HEK293 (cell line): ENCODE data around the gene CZIB.

Experiments
- CTCF ChIA-PET: fragments of 350-600 bp; formaldehyde crosslinking; extraction: SDS; loops from one replicate; lab custom pipeline; 2021; ENCODE audit warnings: antibody characterized with exemption; lab: Yijun Ruan, JAX
- POLR2A ChIA-PET: fragments of 300-600 bp; formaldehyde crosslinking; extraction: SDS; loops from one replicate; lab custom pipeline; 2020; ENCODE audit warnings: antibody characterized with exemption, inconsistent platforms; lab: Yijun Ruan, JAX
- H3K27ac ChIP-seq: fragments of 200-500 bp; sonication (Bioruptor generic); 2 replicates; pipeline ENCODE4 v1.5.1; 2014; ENCODE audit warnings: low read depth, low read length, control low read depth, inconsistent platforms; ENCODE audit errors: extremely low read depth
- H3K36me3 ChIP-seq, 2 experiments: fragments of 200-500 bp in 1 of 2; sonication (Bioruptor generic) in 1 of 2; 1 replicate in 1 of 2; 2 replicates in 1 of 2; pipeline ENCODE4 v1.5.1; 2014 to 2017; ENCODE audit warnings: inconsistent platforms in 2 of 2, low read length in 2 of 2; ENCODE audit not compliant: control insufficient read depth in 2 of 2, insufficient read depth in 1 of 2
- H3K4me1 ChIP-seq: fragments of 200-500 bp; sonication (Bioruptor generic); 2 replicates; pipeline ENCODE4 v1.5.1; 2014; ENCODE audit warnings: mild to moderate bottlenecking, low read length, inconsistent platforms; ENCODE audit not compliant: control insufficient read depth, insufficient read depth
- H3K4me3 ChIP-seq: 2 replicates; pipeline ENCODE4 v1.5.1; 2011; ENCODE audit warnings: low read depth, mild to moderate bottlenecking, control low read depth, low read length, moderate library complexity
- H3K9me3 ChIP-seq: fragments of 200-500 bp; sonication (Bioruptor generic); 2 replicates; pipeline ENCODE4 v1.5.1; 2014; ENCODE audit warnings: low read depth, low read length, inconsistent platforms; ENCODE audit not compliant: control insufficient read depth, insufficient read depth
- BCL6B ChIP-seq: fragments of 450-650 bp; formaldehyde crosslinking; IDR thresholded peaks from 2 replicates; pipeline ENCODE4 v1.5.1; 2017; ENCODE audit warnings: missing biosample characterization, missing genetic modification characterization
- ELK4 ChIP-seq: IDR thresholded peaks from 2 replicates; pipeline ENCODE4 v1.6.1; 2011; ENCODE audit warnings: mild to moderate bottlenecking, low read depth, low read length, borderline replicate concordance
- HIC1 ChIP-seq: fragments of 450-650 bp; formaldehyde crosslinking; IDR thresholded peaks from 2 replicates; pipeline ENCODE4 v1.5.1; 2016; ENCODE audit warnings: missing biosample characterization, missing genetic modification characterization
- IKZF3 ChIP-seq: fragments of 450-650 bp; IDR thresholded peaks from 2 replicates; pipeline ENCODE4 v1.5.0; 2018; ENCODE audit warnings: missing biosample characterization, mild to moderate bottlenecking, missing genetic modification characterization, moderate library complexity
- PRDM10 ChIP-seq: fragments of 450-650 bp; formaldehyde crosslinking; IDR thresholded peaks from 2 replicates; pipeline ENCODE4 v1.5.1; 2016; ENCODE audit warnings: missing biosample characterization, missing genetic modification characterization
- SCRT2 ChIP-seq: fragments of 450-650 bp; formaldehyde crosslinking; IDR thresholded peaks from 2 replicates; pipeline ENCODE4 v1.5.1; 2016; ENCODE audit warnings: missing biosample characterization, missing genetic modification characterization
- YY1 ChIP-seq: fragments of 450-650 bp; formaldehyde crosslinking; IDR thresholded peaks from 2 replicates; pipeline ENCODE4 v1.5.1; 2018; ENCODE audit warnings: missing biosample characterization, missing genetic modification characterization
- ZBTB1 ChIP-seq: fragments of 450-650 bp; formaldehyde crosslinking; IDR thresholded peaks from 2 replicates; pipeline ENCODE4 v1.5.1; 2016; ENCODE audit warnings: missing biosample characterization, missing genetic modification characterization
- ZFP37 ChIP-seq: fragments of 450-650 bp; formaldehyde crosslinking; IDR thresholded peaks from 2 replicates; pipeline ENCODE4 v1.5.1; 2016; ENCODE audit warnings: missing biosample characterization, missing genetic modification characterization
- ZNF121 ChIP-seq: fragments of 450-650 bp; formaldehyde crosslinking; IDR thresholded peaks from 2 replicates; pipeline ENCODE4 v1.5.1; 2016; ENCODE audit warnings: missing biosample characterization, missing genetic modification characterization
- ZNF2 ChIP-seq: fragments of 450-650 bp; formaldehyde crosslinking; IDR thresholded peaks from 2 replicates; pipeline ENCODE4 v1.5.1; 2016; ENCODE audit warnings: missing biosample characterization, missing genetic modification characterization
- ZNF248 ChIP-seq: fragments of 450-650 bp; formaldehyde crosslinking; IDR thresholded peaks from 2 replicates; pipeline ENCODE4 v1.5.1; 2017; ENCODE audit warnings: missing biosample characterization, missing genetic modification characterization
- ZNF335 ChIP-seq: fragments of 450-650 bp; formaldehyde crosslinking; conservative IDR thresholded peaks from 2 replicates; pipeline ENCODE4 v1.5.1; 2016; ENCODE audit warnings: missing biosample characterization, missing genetic modification characterization
- ZNF48 ChIP-seq: fragments of 450-650 bp; formaldehyde crosslinking; IDR thresholded peaks from 2 replicates; pipeline ENCODE4 v1.5.1; 2016; ENCODE audit warnings: missing biosample characterization, missing genetic modification characterization
- ZNF654 ChIP-seq: fragments of 450-650 bp; formaldehyde crosslinking; IDR thresholded peaks from 2 replicates; pipeline ENCODE4 v1.5.1; 2016; ENCODE audit warnings: low read depth, missing biosample characterization, missing genetic modification characterization

Gene CZIB

GRCh38 chr1:53182111-53182593, 38.3 kb downstream of the CZIB start:
- ChIA-PET CTCF (interaction anchor here (0.6 to 3.1 kb wide), 29 partner anchors 9 to 1531 kb away, joined by 3 to 20 read pairs (median 3); no protein-coding TSS in a partner anchor), POLR2A (interaction anchor here (0.7 kb wide), 1 partner anchor 140 kb away, joined by 3 read pairs; no protein-coding TSS in a partner anchor)
- Histone ChIP-seq H3K9me3 (no peaks in the 10 kb centered on the region), H3K4me1 (no peaks in the 10 kb centered on the region), H3K27ac (no peak overlapping the region), H3K4me3 (no peak overlapping the region), H3K36me3 (no peaks in the 10 kb centered on the region)
- TF ChIP-seq BCL6B (tag by site-specific recombination) (no peak), ZNF248 (no peak), ZNF121 (no peak), ZNF654 (tag by site-specific recombination) (peak; percentile 37), IKZF3 (tag by site-specific recombination) (no peak), ELK4 (no peak), ZNF335 (tag by site-specific recombination) (no peak), ZNF2 (tag by site-specific recombination) (0 out of 2 replicates have a peak, but pooled peaks have one; percentile 30), YY1 (no peak), PRDM10 (tag by site-specific recombination) (no peak), ZFP37 (0 out of 2 replicates have a peak, but pooled peaks have one; percentile 27)

- no peak for TF ChIP-seq HIC1 (tag by site-specific recombination)
- no peak for TF ChIP-seq SCRT2
- TF ChIP-seq ZBTB1 (tag by site-specific recombination) = no peak
- no peak for TF ChIP-seq ZNF48 (tag by site-specific recombination)
- H3K4me3 ChIP-seq = no peak overlapping the region
- no peaks in the 10 kb centered on the region; the same call in 1 of the 2 replicates for H3K4me1 ChIP-seq
- no peaks in the 10 kb centered on the region for H3K9me3 ChIP-seq
- no peak overlapping the region for H3K27ac ChIP-seq
- no peaks in the 10 kb centered on the region for H3K36me3 ChIP-seq
- CTCF ChIA-PET = interaction anchor here (0.6 to 1.5 kb wide), 13 partner anchors 10 to 275 kb away, joined by 3 to 7 read pairs (median 3); no protein-coding TSS in a partner anchor
- POLR2A ChIA-PET = interaction anchor here (0.5 kb wide), 1 partner anchor 260 kb away, joined by 3 read pairs; no protein-coding TSS in a partner anchor
Observed at GRCh38 chr1:53180951-53181350, 39.5 kb downstream of the CZIB start.
